Panc1 (cell line): ENCODE data around the gene FAM107B. TPM values are rescaled to one million over a fixed set of nuclear protein-coding genes. Genes with fewer than 3 reads are reported as not detected.

Source experiments
- ATAC-seq: fragments of 200-7000 bp; cut with Tn5 transposase; 2 replicates; pipeline ENCODE4 v1.9.1; 2020; ENCODE audit warnings: mild to moderate bottlenecking, moderate library complexity
- BruUV-seq: library from RNA; stranded (reverse); fragments of 400-500 nt; replicated peaks from 2 replicates; lab custom pipeline; 2021; lab: Mats Ljungman, UMichigan
- CTCF ChIA-PET: fragments of 300-600 bp; sonication (Branson Sonifier 250); formaldehyde crosslinking; loops from one replicate; lab custom pipeline; 2022; ENCODE audit warnings: antibody characterized with exemption; lab: Charles Lee
- POLR2A ChIA-PET: fragments of 300-600 bp; sonication (Branson Sonifier 250); formaldehyde crosslinking; loops from one replicate; lab custom pipeline; 2022; ENCODE audit warnings: antibody characterized with exemption; lab: Charles Lee
- DNase-seq: peaks from one replicate; pipeline ENCODE4 v3.0.0-alpha.2; 2010; ENCODE audit warnings: low read depth, low spot score
- H3K27ac ChIP-seq: 2 replicates; pipeline ENCODE4 v1.5.1; 2011; ENCODE audit warnings: mild to moderate bottlenecking, low read length, inconsistent platforms
- H3K27me3 ChIP-seq: fragments of 200-500 bp; sonication (Bioruptor generic); 2 replicates; pipeline ENCODE4 v1.6.0; 2014; ENCODE audit warnings: low read length, inconsistent platforms; ENCODE audit not compliant: control insufficient read depth, insufficient read depth
- H3K36me3 ChIP-seq: fragments of 200-500 bp; sonication (Bioruptor generic); 2 replicates; pipeline ENCODE4 v1.5.1; 2014; ENCODE audit warnings: inconsistent platforms, mild to moderate bottlenecking, low read length, moderate library complexity; ENCODE audit not compliant: control insufficient read depth, insufficient read depth
- H3K4me1 ChIP-seq: 2 replicates; pipeline ENCODE4 v1.5.1; 2011; ENCODE audit warnings: inconsistent platforms, mild to moderate bottlenecking, low read length, moderate library complexity; ENCODE audit not compliant: control insufficient read depth, insufficient read depth
- H3K4me3 ChIP-seq, 2 experiments: 2 replicates each; pipeline ENCODE4 v1.5.1; 2011 to 2012; ENCODE audit warnings: low read depth in 2 of 2, low read length in 2 of 2, mild to moderate bottlenecking in 2 of 2, inconsistent platforms in 1 of 2, moderate library complexity in 1 of 2
- H3K9me3 ChIP-seq: fragments of 200-500 bp; sonication (Bioruptor generic); 2 replicates; pipeline ENCODE4 v1.5.1; 2014; ENCODE audit warnings: low read depth, mild to moderate bottlenecking, inconsistent platforms, low read length, moderate library complexity; ENCODE audit not compliant: control insufficient read depth, insufficient read depth
- POLR2AphosphoS5 ChIP-seq: IDR thresholded peaks from 2 replicates; pipeline ENCODE4 v1.6.1; 2012; ENCODE audit warnings: mild to moderate bottlenecking, low read depth, low read length, moderate library complexity
- SIN3A ChIP-seq: IDR thresholded peaks from 2 replicates; pipeline ENCODE4 v1.6.1; 2012; ENCODE audit warnings: low read depth, mild to moderate bottlenecking, low read length, moderate library complexity, borderline replicate concordance; ENCODE audit not compliant: insufficient read depth
- TCF7L2 ChIP-seq: IDR thresholded peaks from 2 replicates; pipeline ENCODE4 v1.6.1; 2011; ENCODE audit warnings: mild to moderate bottlenecking, low read depth, low read length, inconsistent platforms
- in situ Hi-C: cut with HindIII; loops from 2 replicates; pipeline ENCODE4 v1.10.0; 2016; ENCODE audit warnings: low sequenced_read_pairs, low pct_unique_long_range_greater_than_20kb
- intact Hi-C: fragments of 100-400 bp; cut with micrococcal nuclease; formaldehyde crosslinking; loops from one replicate; pipeline ENCODE4 v1.10.0; 2022; ENCODE audit not compliant: unreplicated experiment
- total RNA-seq: library from RNA; stranded (reverse); gene quantifications from one replicate; pipeline ENCODE4 v1.2.1, GENCODE V29; 2021; ENCODE audit not compliant: unreplicated experiment
- TF ChIP-seq, protein P1 (sequence below), 2 experiments: IDR thresholded peaks; 2 replicates each; pipeline ENCODE4 v1.6.1; 2011 to 2012; ENCODE audit warnings: low read depth in 2 of 2, control low read depth in 1 of 2, low read length in 1 of 2, mild to moderate bottlenecking in 1 of 2, moderate library complexity in 1 of 2; ENCODE audit not compliant: insufficient read depth in 1 of 2
- TF ChIP-seq, protein P2 (sequence below): fragments of 450-650 bp; IDR thresholded peaks from 2 replicates; pipeline ENCODE4 v1.5.1; 2017; ENCODE audit warnings: mild to moderate bottlenecking

The FAM107B gene
- total RNA-seq, 1 experiment from 2014 or later: 13.4 TPM

DNA sequence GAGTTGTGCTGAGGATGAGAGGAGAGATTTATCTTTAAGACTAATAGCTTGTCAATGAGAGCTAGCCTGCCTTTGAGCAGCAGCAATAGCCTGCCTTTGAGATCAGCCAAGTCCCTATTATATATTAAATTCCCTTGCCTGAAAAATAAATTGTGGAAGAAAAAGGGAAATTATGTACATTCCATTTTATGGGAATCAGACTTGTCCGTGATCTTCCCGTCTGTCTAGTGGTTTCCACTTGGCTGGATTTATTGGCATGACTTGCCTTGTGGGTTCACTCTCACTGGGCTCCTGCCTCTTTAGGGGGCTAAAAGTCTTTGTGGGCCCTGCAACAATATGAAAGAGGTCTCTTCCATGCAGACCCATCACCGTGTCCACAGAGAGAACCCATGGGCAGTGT lies 272.3 kb downstream of the FAM107B start:
- BruUV-seq: no TSS peak
- ATAC-seq (no peak), DNase-seq (no peak)
- Histone ChIP-seq H3K27me3 (no peaks in the 10 kb centered on the region), H3K4me3 (no peak overlapping the region), H3K9me3 (no peaks in the 10 kb centered on the region), H3K27ac (no peak overlapping the region), H3K4me1 (no peaks in the 10 kb centered on the region), H3K36me3 (no peaks in the 10 kb centered on the region)
- CTCF ChIA-PET: no interaction called here
- TF ChIP-seq, protein P1, sequence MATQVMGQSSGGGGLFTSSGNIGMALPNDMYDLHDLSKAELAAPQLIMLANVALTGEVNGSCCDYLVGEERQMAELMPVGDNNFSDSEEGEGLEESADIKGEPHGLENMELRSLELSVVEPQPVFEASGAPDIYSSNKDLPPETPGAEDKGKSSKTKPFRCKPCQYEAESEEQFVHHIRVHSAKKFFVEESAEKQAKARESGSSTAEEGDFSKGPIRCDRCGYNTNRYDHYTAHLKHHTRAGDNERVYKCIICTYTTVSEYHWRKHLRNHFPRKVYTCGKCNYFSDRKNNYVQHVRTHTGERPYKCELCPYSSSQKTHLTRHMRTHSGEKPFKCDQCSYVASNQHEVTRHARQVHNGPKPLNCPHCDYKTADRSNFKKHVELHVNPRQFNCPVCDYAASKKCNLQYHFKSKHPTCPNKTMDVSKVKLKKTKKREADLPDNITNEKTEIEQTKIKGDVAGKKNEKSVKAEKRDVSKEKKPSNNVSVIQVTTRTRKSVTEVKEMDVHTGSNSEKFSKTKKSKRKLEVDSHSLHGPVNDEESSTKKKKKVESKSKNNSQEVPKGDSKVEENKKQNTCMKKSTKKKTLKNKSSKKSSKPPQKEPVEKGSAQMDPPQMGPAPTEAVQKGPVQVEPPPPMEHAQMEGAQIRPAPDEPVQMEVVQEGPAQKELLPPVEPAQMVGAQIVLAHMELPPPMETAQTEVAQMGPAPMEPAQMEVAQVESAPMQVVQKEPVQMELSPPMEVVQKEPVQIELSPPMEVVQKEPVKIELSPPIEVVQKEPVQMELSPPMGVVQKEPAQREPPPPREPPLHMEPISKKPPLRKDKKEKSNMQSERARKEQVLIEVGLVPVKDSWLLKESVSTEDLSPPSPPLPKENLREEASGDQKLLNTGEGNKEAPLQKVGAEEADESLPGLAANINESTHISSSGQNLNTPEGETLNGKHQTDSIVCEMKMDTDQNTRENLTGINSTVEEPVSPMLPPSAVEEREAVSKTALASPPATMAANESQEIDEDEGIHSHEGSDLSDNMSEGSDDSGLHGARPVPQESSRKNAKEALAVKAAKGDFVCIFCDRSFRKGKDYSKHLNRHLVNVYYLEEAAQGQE (IDR thresholded peaks at IDR 0.05; ENCODE audit: insufficient read depth in 1 of 2, low read depth in 2 of 2, low read length in 1 of 2): no peak
- TF ChIP-seq TCF7L2 (no peak), SIN3A (no peak), POLR2AphosphoS5 (no peak)
- TF ChIP-seq, protein P2, sequence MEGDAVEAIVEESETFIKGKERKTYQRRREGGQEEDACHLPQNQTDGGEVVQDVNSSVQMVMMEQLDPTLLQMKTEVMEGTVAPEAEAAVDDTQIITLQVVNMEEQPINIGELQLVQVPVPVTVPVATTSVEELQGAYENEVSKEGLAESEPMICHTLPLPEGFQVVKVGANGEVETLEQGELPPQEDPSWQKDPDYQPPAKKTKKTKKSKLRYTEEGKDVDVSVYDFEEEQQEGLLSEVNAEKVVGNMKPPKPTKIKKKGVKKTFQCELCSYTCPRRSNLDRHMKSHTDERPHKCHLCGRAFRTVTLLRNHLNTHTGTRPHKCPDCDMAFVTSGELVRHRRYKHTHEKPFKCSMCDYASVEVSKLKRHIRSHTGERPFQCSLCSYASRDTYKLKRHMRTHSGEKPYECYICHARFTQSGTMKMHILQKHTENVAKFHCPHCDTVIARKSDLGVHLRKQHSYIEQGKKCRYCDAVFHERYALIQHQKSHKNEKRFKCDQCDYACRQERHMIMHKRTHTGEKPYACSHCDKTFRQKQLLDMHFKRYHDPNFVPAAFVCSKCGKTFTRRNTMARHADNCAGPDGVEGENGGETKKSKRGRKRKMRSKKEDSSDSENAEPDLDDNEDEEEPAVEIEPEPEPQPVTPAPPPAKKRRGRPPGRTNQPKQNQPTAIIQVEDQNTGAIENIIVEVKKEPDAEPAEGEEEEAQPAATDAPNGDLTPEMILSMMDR: no peak
- intact Hi-C loops: no loop called here
- in situ Hi-C loops: no loop called here
- POLR2A ChIA-PET: no interaction called here

DNA sequence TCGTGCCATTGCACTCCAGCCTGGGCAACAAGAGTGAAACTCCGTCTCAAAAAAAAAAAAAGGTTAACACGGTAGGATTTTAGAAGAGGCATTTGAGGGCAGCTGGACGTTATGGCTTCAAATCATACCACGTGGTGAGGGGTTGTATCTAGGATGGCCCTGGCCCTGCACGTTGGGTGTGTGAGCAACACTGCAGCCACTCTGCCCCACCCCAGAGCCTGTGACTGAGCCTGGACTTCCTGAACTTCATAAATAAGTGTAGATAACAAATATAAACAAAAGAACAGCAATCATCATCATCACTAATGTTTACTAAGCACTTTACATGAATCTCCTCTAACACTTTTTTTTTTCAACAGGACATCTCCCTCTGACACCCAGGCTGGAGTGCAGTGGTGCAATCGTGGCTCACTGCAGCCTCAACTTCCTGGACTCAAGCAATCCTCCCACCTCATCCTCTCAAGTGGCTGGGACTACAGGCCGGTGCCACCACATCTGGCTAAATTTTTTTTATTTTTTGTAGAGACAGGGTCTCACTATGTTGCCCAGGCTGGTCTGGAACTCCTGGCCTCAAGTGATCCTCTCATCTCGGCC lies 274.4 kb downstream of the FAM107B start:
- Histone ChIP-seq H3K27ac (no peak overlapping the region), H3K36me3 (no peaks in the 10 kb centered on the region), H3K9me3 (no peaks in the 10 kb centered on the region), H3K27me3 (no peaks in the 10 kb centered on the region), H3K4me3 (no peak overlapping the region), H3K4me1 (no peaks in the 10 kb centered on the region)
- no TSS peak for BruUV-seq
- no peak for DNase-seq
- no peak for ATAC-seq
- POLR2A ChIA-PET: no interaction called here
- in situ Hi-C loops: no loop called here
- TF ChIP-seq, protein P1 (IDR thresholded peaks at IDR 0.05; ENCODE audit: insufficient read depth in 1 of 2, low read depth in 2 of 2, low read length in 1 of 2): no peak
- no peak for TF ChIP-seq TCF7L2
- no peak for TF ChIP-seq SIN3A
- TF ChIP-seq, protein P2: no peak
- TF ChIP-seq POLR2AphosphoS5: no peak
- CTCF ChIA-PET: no interaction called here
- intact Hi-C loops: no loop called here
